ENCODE results near the gene SOCS3.

Gene SOCS3

GRCh38 chr17:78343543-78344201 is 16.2 kb downstream of the SOCS3 start:
- H3K9me3 ChIP-seq (ENCODE audit: control insufficient read depth, insufficient read depth, low read depth, low read length): no peaks in the 10 kb centered on the region
- TF ChIP-seq FEZF1 (tag by site-specific recombination; IDR thresholded peaks at IDR 0.05) (no peak), ZBTB8A (tag by site-specific recombination; IDR thresholded peaks at IDR 0.05) (0 out of 2 replicates have a peak, but pooled peaks have one; percentile 9)
- no peaks in the 10 kb centered on the region for H3K36me3 ChIP-seq (ENCODE audit: control insufficient read depth in 2 of 2, insufficient read depth in 1 of 2, low read length in 2 of 2)
- H3K27ac ChIP-seq (ENCODE audit: extremely low read depth, low read depth, low read length): no peak overlapping the region
- H3K4me3 ChIP-seq (ENCODE audit: low read depth, low read length): no peak overlapping the region
- ChIA-PET CTCF (interaction anchor here (0.6 to 2.7 kb wide), 6 partner anchors 8 to 324 kb away, joined by 3 to 9 read pairs (median 4); no protein-coding TSS in a partner anchor), POLR2A (interaction anchor here (0.5 to 1.8 kb wide), 3 partner anchors 16 to 250 kb away, joined by 4 to 7 read pairs (median 7); partner anchors contain the start of gene SOCS3)
- H3K4me1 ChIP-seq (ENCODE audit: control insufficient read depth, insufficient read depth, low read length): peaks cover 6% of the 10 kb centered on the region; the same call in 1 of the 2 replicates

GRCh38 chr17:78343187-78343542 is 16.7 kb downstream of the SOCS3 start:
- TF ChIP-seq ZBTB8A (tag by site-specific recombination; IDR thresholded peaks at IDR 0.05) (0 out of 2 replicates have a peak, but pooled peaks have one; percentile 27), ZNF747 (tag by site-specific recombination; IDR thresholded peaks at IDR 0.05) (no peak), ZNF449 (tag by site-specific recombination; IDR thresholded peaks at IDR 0.05) (peak; percentile 83), ZNF555 (tag by site-specific recombination; conservative IDR thresholded peaks at IDR 0.05) (no peak), ZIC2 (tag by site-specific recombination; IDR thresholded peaks at IDR 0.05) (peak; percentile 53)
- Histone ChIP-seq H3K9me3 (ENCODE audit: control insufficient read depth, insufficient read depth, low read depth, low read length) (no peaks in the 10 kb centered on the region), H3K4me1 (ENCODE audit: control insufficient read depth, insufficient read depth, low read length) (peaks cover 6% of the 10 kb centered on the region; the same call in 1 of the 2 replicates), H3K36me3 (ENCODE audit: control insufficient read depth in 2 of 2, insufficient read depth in 1 of 2, low read length in 2 of 2) (no peaks in the 10 kb centered on the region), H3K4me3 (ENCODE audit: low read depth, low read length) (no peak overlapping the region), H3K27ac (ENCODE audit: extremely low read depth, low read depth, low read length) (no peak overlapping the region)
- ChIA-PET CTCF (interaction anchor here (0.6 to 2.7 kb wide), 2 partner anchors 9 to 80 kb away, joined by 3 to 9 read pairs; no protein-coding TSS in a partner anchor), POLR2A (interaction anchor here (0.5 to 1.8 kb wide), 4 partner anchors 17 to 250 kb away, joined by 4 to 7 read pairs (median 6); partner anchors contain the start of gene SOCS3)

- CTCF ChIA-PET: interaction anchor here (0.6 to 2.7 kb wide), 2 partner anchors 18 to 81 kb away, joined by 3 to 9 read pairs; no protein-coding TSS in a partner anchor
- Histone ChIP-seq H3K4me3 (ENCODE audit: low read depth, low read length) (no peak overlapping the region), H3K27ac (ENCODE audit: extremely low read depth, low read depth, low read length) (no peak overlapping the region; the same call in 1 of the 2 replicates), H3K36me3 (ENCODE audit: control insufficient read depth in 2 of 2, insufficient read depth in 1 of 2, low read length in 2 of 2) (no peaks in the 10 kb centered on the region), H3K4me1 (ENCODE audit: control insufficient read depth, insufficient read depth, low read length) (peaks cover 6% of the 10 kb centered on the region; the same call in 1 of the 2 replicates), H3K9me3 (ENCODE audit: control insufficient read depth, insufficient read depth, low read depth, low read length) (no peaks in the 10 kb centered on the region)
- TF ChIP-seq SP7 (tag by site-specific recombination; IDR thresholded peaks at IDR 0.05) (0 out of 2 replicates have a peak, but pooled peaks have one; percentile 34), ZBTB17 (tag by site-specific recombination; IDR thresholded peaks at IDR 0.05) (no peak), ZNF121 (tag by site-specific recombination; IDR thresholded peaks at IDR 0.05) (no peak), ZNF561 (tag by site-specific recombination; IDR thresholded peaks at IDR 0.05; ENCODE audit: borderline replicate concordance) (no peak), ZNF704 (tag by site-specific recombination; IDR thresholded peaks at IDR 0.05) (no peak), ZFHX2 (tag by site-specific recombination; conservative IDR thresholded peaks at IDR 0.05) (0 out of 2 replicates have a peak, but pooled peaks have one; percentile 9), ZNF449 (tag by site-specific recombination; IDR thresholded peaks at IDR 0.05) (no peak), ZNF433 (tag by site-specific recombination; IDR thresholded peaks at IDR 0.05; ENCODE audit: low read depth) (no peak)
- POLR2A ChIA-PET: interaction anchor here (1.0 to 1.2 kb wide), 2 partner anchors 17 to 26 kb away, joined by 4 to 10 read pairs; partner anchors contain the start of gene SOCS3
Observed at GRCh38 chr17:78342449-78343186, 17.3 kb downstream of the SOCS3 start.
